ENCODE measurements around the gene S100B.
A peak's percentile ranks its signal among the peaks of the same experiment; 100 is the strongest.

Gene S100B

DNA sequence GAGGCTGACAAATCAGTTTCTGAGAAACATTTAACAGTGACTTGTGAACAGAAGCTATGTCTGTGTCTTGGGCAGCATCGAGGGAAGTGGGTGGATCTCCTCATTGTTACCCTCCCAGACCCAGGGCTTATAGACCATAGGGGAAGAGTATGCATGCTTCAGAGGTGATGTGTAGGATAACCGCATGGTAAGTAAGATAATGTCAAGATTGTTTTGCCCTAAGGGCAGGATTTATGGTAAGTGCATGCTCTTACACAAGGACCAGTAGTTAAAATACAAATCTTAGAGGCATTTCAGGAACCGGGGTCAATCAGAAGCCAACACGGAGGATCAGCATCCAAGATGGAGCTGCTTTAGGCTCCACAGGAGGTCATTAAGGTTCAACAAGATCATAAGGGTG, 22.8 kb upstream of the S100B start:
- DNase-seq (ENCODE audit: low read depth in 2 of 2): no peak

DNA sequence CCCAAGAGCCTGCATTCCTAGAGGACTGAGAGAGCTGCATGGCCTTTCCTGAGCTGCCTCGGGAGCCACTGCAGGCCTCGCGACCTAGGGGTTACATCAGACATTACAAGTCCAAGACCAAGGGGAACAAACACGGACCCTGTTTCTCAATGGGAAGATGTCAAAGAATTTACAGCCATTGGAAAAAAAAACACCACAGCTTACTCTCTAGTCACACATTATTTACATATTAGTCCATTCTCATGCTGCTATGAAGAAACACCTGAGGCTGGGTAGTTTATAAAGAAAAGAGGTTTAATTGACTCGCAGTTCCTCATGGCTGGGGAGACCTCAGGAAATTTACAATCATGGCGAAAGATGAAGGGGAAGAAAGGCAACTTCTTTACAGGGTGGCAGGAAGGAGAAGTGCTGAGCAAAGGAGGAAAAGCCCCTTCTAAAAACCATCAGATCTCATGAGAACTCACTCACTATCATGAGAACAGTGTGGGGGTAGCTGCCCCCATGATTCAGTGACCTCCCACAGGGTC, 22.2 kb upstream of the S100B start:
- DNase-seq (ENCODE audit: low read depth in 2 of 2): no peak

- DNase-seq (ENCODE audit: low read depth in 2 of 2): no peak
Observed at GRCh38 chr21:46626536-46626935, 21.7 kb upstream of the S100B start.

GRCh38 chr21:46625759-46626158, 20.9 kb upstream of the S100B start:
- DNase-seq (ENCODE audit: low read depth in 2 of 2): no peak

DNA sequence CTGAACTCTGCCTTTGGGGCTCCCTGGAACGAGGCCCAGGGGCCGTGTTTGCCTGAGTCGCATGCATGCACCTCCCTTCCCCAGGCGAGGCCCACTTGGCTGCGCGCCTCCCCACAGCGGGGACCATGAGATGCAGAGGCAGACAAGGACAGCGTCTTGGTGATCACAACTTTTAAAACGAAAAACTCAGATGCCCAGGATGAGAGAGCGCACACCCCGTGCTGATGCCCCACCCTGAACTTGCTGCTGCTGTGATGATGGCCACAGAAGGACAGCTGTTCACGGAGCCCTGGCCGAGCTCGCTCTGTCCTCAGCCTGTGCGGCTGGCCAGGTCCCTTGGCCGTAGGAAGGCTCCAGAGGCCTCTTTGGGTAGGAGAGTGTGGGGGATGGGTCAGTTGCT, 19.2 kb upstream of the S100B start:
- no peak for DNase-seq (ENCODE audit: low read depth in 2 of 2)

- DNase-seq (ENCODE audit: low read depth in 2 of 2): no peak
Observed at GRCh38 chr21:46622226-46622625, 17.3 kb upstream of the S100B start.

- no peak for DNase-seq (ENCODE audit: low read depth in 2 of 2)
Observed at GRCh38 chr21:46621457-46622182, 16.7 kb upstream of the S100B start.

DNA sequence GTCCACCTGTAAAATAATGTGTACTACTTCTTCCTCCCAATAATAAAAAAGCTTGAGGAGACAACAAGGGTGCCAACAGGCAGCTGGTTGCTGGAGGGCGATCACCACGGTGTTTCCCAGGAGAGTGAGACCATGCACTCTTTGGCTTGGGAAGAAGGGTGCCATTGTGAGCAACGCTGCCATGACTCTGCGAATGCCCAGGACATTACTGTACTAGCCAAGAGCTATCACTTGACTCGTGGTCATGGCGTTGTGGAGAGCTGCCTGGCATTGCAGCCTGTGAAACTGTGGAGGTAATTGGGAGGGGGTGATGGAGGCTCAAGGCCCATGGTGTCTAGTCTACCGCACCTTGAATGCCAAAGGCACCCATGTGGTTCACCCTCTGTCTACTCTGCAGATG, 16.0 kb upstream of the S100B start:
- no peak for DNase-seq (ENCODE audit: low read depth in 2 of 2)

DNA sequence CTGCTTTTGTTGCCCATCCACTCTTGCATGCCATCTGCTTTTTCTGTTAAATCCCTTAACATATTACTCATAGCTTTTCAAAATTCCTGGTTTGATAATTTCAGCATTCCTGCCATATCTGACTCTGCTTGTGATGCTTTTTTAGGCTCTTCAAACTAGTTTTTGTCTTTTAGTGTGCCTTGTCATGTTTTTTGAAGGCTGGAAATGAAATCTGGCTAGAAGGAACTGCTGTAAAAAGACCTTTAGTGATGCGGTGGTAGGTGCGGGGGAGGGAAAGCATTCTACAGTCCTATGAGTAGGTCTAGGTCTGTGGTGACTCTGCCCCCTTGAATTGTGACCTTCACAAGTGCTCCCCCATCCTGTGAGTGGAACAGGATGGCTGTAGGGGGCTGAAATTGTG, 15.0 kb upstream of the S100B start:
- peak in 1 of 2 experiments; percentile 6 for DNase-seq (ENCODE audit: low read depth in 2 of 2)

DNA sequence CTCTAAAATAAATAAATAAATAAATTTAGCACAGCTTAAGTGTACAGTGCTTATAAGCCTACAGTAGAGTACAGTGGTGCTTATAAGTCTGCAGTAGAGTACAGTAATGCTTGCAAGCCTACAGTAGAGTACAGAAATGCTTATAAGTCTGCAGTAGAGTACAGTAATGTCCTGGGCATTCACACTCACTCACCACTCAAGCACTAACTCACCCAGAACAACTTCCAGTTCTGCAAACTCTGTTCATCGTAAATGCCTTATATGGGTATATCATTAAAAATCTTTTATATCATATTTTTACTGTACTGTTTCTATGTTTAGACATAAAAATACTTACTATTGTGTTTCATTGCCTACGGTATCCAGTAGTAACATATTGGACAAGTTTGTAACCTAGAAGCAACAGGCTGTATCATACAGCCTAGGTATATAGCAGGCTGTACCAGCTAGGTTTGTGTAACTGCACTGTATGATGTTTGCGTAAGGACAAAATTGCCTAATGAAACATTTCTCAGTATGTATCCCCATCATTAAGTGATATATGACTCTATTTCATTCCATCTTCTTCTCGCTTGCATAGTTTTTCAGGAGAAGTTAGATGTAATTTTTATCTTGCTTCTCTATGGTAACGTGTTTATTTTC, 14.0 kb upstream of the S100B start:
- no peak for DNase-seq (ENCODE audit: low read depth in 2 of 2)

- DNase-seq (ENCODE audit: low read depth in 2 of 2): peak in 1 of 2 experiments; percentile 19
Observed at GRCh38 chr21:46617267-46618051, 12.6 kb upstream of the S100B start.

GRCh38 chr21:46616656-46617055, 11.8 kb upstream of the S100B start:
- no peak for DNase-seq (ENCODE audit: low read depth in 2 of 2)

DNA sequence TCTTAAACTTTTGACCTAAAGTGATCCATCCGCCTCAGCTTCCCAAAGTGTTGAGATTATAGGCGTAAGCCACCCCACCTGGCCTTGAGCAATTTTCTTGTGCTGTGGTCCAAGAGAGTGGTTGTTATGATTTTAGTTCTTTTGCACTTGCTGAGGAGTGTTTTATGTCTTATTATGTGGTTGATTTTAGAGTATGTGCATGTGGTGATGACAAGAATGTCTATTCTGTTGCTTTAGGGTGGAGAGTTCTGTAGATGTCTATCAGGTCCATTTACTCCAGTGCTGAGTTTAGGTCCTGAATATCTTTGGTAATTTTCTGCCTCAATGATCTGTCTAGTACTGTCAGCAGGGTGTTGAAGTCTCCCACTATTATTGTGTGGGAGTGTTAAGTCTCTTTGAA, 11.2 kb upstream of the S100B start:
- no peak for DNase-seq (ENCODE audit: low read depth in 2 of 2)

GRCh38 chr21:46613391-46613790, 8.5 kb upstream of the S100B start:
- DNase-seq (ENCODE audit: low read depth in 2 of 2): no peak

- DNase-seq (ENCODE audit: low read depth in 2 of 2): no peak
Observed at GRCh38 chr21:46610018-46610701, 5.3 kb upstream of the S100B start.

- no peak for DNase-seq (ENCODE audit: low read depth in 2 of 2)
Observed at GRCh38 chr21:46608672-46609111, 3.8 kb upstream of the S100B start.

GRCh38 chr21:46607636-46608035, 2.8 kb upstream of the S100B start:
- DNase-seq (ENCODE audit: low read depth in 2 of 2): no peak

DNA sequence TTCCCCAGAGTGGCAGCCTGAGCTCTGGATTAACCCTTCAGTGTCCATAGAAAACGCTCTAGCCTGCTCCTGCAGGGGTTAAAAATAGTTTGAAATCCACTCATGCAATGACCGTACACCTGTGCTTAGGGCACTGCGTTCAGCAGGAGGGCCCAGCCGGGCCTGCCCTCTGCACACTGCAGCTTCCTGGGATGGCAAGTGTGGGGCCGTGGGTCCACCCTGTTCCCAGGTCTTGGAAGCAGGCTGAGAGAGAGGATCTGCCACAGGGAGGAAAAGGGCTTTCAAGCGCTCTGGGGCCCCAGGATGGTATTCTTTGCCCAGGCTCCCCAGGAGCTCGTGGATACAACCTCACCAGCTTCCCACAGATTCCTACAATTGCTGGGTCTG, 1.5 kb upstream of the S100B start:
- no peak for DNase-seq (ENCODE audit: low read depth in 2 of 2)

GRCh38 chr21:46605767-46606426, 1.0 kb upstream of the S100B start:
- DNase-seq (ENCODE audit: low read depth in 2 of 2): no peak

- DNase-seq (ENCODE audit: low read depth in 2 of 2): no peak
Observed at GRCh38 chr21:46604329-46604974, 430 bp downstream of the S100B start.

DNA sequence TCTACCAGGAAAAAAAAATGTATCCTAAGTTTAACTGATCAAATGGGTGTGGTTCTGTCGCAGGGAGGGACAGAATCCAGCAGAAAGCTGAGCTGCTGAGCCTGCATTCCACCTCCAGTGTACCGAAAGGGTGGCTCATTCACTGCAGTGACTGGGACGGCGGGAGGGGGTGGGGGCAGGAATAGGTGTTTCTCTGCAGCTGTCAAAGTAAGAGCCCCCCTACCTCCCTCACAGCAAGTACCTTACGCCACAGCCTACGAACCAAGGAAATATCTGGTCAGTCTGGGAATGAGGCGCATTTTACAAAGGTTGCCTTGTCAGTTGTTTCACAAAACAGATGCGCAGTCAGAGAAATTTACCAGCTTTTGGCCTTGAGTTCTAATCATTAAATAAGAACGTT, 1.7 kb downstream of the S100B start:
- no peak for DNase-seq (ENCODE audit: low read depth in 2 of 2)

Measured in fibroblast of skin of left biceps (primary cell).